NOMO-1 treated with DMSO at 0.1 percent for 48 hours (cell line): ENCODE results near the gene CMA1.
"Not testable (repeated sequence)": the region's sequence is repeated elsewhere in the genome, so short reads cannot be mapped to it uniquely, and the experiment has no call there.

Experiments
- DNase-seq: peaks from one replicate; lab custom pipeline; 2025; ENCODE audit not compliant: unreplicated experiment; lab: John Stamatoyannopoulos, UW

The CMA1 gene

DNA sequence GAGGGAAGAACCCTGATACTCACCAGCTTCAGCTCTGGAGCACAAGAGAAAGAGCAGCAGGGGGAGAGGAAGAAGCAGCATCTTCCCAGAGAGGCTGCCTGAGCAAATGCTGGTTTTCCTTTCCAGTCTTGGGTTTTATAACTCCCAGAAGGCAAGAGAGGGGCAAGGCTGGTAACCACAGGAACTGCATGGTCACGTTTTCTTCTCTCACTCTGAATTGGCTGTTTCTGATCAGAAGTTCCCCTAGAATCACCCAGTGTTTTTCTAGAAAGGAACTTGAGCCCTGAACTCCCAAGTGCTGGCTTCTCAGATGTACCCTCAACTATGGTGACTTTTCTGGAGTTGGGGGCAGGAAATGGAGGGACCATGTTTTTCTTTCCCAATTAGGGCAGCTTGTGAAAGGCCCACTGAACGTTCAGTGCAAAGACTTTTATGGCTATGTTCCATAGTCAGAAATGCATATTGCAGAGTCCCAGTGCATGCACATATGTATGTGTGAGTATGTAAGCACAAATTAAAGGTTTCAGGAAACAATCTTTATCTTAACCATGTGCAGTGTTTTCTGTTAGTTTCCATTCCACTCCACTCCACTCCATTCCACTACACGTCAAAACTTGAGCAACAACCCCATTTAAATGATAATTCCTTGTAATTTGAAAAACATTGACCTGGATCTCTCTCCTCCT is at the start of gene CMA1:
CMA1 (minus strand) TSS at position 111 of the 686 bp plus-strand sequence; CDS start at position 81, 30 bp downstream.
- DNase-seq, result no peak

DNA sequence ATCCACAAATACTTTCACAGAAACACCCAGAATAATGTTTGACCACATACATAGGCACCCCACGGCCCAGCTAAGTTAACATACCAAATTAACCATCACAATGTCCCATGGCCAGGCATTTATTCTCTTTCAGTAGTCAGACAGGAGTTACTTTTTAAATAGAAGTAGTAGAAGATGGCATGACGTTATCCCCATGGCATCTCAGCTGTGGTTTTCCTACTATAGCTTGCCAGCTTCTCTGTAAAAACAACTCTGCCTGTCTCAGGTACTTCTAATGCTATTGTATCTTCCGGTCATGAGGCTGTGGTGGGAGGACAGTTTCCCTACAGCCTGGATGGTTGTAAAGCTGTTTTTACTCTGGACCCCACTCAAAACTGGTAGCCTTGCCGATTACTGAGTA is 48.7 kb upstream of the CMA1 start:
- DNase-seq, result no peak

DNA sequence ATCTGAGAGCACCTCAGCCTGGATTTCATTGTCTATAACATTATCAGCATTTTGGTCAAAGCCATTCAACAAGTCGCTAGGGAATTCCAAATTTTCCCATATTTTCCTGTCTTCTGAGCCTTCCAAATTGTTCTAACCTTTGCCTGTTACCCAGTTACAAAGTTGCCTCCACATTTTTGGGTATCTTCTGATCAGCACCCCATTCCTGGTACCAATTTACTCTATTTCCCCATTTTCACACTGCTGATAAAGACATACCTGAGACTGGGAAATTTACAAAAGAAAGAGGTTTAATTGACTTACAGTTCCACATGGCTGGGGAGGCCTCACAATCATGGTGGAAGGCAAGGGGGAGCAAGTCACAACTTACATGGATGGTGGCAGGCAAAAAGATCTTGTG is 41.0 kb upstream of the CMA1 start:
- not testable (repeated sequence) for DNase-seq

- no peak for DNase-seq
Observed at GRCh38 chr14:24542346-24542936, 34.4 kb upstream of the CMA1 start.

DNA sequence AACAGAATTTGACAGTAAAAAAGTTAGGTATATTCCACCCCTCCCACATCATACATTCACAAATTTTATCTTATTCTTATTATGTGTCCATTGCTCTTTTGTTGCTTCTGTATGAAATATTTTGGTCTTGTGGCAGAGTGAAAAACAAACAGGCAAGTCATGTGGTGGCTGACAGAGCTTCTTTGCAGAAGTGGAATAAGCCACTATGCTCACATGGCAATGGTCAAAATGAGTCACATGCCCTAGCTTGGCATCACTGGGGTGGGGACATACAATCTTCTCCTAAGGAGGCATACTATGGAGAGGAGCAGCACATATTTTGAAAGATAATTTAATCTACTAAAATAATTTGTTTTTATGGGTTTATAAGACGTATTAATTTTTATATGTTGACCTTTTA is 27.7 kb upstream of the CMA1 start:
- DNase-seq, result peak; percentile 39

DNA sequence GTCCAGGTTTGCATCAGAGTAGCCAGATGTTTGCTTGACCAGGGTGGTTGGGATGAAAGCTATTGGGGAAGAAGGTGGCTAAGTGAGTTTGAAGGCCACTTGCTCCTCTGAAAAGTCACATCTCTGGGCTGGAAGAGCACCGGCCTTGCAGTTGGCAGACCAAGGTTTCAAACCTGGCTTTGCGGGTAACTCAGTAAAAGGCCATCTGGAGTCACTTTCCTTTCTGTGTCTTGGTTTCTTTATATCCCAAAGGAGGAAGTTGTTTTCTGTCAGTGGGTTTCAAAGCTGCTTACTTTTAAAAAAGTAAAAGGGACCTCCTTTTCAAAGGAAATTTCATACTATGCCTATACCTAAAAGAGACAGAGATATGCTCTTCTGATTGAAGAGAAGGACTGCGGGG is 26.2 kb upstream of the CMA1 start:
- peak; percentile 53 for DNase-seq

DNA sequence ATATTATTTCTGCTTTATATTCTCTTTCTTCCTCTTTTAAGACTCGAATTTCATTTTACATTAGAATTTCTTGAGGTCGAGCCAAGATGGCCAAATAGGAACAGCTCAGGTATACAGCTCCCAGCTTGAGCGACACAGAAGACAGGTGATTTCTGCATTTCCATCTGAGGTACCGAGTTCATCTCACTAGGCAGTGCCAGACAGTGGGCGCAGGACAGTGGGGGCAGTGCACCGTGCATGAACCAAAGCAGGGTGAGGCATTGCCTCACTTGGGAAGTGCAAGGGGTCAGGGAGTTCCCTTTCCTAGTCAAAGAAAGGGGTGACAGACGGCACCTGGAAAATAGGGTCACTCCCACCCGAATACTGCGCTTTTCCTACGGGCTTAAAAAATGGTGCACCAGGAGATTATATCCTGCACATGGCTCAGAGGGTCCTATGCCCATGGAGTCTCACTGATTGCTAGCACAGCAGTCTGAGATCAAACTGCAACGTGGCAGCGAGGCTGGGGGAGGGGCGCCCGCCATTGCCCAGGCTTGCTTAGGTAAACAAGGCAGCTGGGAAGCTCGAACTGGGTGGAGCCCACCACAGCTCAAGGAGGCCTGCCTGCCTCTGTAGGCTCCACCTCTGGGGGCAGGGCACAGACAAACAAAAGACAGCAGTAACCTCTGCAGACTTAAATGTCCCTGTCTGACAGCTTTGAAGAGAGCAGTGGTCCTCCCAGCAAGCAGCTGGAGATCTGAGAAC is 18.0 kb upstream of the CMA1 start:
- not testable (repeated sequence) for DNase-seq

- DNase-seq, result peak; percentile 21
Observed at GRCh38 chr14:24518851-24519250, 10.8 kb upstream of the CMA1 start.

DNA sequence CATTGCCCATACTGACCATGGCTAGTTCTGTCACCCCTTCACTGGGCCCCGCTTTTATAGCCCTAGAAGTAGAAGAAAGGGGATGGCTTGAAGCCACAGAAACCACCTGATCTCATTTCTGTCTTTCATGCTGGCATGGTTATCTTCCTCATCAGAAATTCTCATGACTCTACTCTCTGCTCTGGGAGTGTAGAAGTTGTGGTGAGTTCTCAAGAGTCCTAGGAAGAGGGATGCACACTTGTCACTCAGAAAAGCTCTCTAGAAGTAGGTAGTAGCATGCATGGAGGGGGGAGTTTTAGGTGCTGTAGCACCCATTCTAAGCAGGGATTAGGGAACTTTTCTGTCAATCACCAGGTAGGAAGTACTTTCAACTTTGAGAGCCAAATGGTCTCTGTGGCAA is 6.1 kb upstream of the CMA1 start:
- no peak for DNase-seq

DNA sequence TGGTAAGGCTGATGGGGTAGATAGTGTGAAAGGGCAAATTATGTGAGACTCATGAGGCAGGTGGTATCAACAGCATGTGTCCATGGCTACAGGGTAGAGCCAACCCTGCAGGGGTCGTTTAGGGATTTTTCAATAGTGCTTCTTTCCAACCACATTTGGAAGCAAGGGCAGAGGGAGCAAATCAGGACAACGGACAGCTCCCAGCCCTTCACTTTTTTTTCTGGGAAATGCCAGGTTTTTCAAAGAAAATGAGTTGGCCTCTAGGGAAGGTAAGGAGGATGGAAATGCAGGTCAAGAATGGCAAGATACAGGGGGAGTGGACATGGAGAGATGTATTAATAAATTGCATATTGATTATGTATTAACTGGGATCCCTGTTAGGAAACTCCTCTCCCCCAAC is 4.9 kb upstream of the CMA1 start:
- no peak for DNase-seq

DNA sequence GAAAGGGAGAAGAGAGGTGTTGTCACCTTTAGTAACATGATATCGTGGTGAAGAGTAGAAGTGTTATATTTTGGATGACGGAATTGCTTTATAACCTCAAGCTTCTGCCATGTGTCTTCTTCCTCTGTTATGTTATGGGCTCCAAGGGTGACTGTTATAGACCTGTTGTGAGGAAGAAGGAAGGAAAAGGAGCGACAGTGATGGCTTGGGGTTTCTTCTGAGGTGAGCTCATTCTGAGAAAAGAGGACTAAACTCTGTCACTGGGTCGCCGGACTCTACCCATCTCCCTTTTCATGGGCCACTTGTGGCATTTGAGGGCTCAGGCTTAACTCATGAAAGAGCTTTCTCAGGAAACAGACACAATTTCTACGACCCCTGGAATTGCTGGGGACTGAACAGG is 1.6 kb downstream of the CMA1 start:
- no peak for DNase-seq

DNA sequence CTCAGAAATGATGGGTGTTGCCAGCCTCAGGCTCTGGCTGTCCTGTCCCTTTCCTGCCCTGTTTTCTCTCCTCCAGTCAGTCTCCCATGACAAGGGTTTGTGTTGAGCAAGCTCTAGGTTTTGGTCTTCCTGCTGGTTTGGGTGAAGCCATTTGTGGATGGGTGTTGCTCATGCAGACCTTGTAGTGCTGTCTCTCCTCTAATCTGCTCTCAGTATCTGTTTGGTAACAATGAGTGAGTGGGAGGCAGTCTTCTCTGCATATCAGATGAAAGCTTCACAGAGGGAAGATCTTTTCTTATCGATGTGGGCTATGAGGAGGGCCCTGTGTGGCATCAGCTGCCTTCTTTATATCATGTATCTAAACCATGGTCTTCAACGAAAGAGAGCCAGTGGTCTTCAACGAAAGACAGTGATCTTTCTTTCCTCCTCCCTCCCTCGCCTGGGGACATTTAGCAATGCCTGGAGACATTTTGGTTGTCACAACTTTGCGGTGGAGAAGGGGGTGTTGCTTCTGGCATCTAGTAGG is 3.6 kb downstream of the CMA1 start:
- no peak for DNase-seq

DNA sequence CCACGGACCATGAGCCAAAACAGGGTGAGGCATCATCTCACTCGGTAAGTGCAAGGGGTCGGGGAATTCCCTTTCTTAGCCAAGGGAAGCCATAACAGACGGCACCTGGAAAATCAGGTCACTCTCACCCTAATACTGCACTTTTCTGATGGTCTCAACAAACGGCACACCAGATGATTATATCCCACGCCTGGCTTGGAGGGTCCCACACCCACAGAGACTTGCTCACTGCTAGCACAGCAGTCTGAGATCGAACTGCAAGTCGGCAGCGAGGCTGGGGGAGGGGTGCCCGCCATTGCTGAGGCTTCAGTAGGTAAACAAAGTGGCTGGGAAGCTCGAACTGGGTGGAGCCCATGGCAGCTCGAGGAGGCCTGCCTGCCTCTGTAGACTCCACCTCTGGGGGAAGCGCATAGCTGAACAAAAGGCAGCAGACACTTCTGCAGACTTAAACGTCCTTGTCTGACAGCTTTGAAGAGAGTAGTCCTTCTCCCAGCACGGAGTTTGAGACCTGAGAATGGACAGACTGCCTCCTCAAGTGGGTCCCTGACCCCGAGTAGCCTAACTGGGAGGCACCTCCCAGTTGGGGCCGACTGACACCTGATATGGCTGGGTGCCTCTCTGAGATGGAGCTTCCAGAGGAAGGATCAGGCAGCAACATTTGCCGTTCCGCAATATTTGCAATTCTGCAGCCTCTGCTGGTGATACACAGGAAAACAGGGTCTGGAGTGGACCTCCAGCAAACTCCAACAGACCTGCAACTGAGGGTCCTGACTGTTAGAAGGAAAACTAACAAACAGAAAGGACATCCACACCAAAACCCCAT is 16.3 kb downstream of the CMA1 start:
- DNase-seq, result not testable (repeated sequence)

GRCh38 chr14:24483604-24484252 is 24.3 kb downstream of the CMA1 start:
- peak; percentile 91 for DNase-seq

- DNase-seq, result peak; percentile 32
Observed at GRCh38 chr14:24482699-24483303, 25.3 kb downstream of the CMA1 start.

- DNase-seq, result peak; percentile 43
Observed at GRCh38 chr14:24481622-24482324, 26.3 kb downstream of the CMA1 start.

DNA sequence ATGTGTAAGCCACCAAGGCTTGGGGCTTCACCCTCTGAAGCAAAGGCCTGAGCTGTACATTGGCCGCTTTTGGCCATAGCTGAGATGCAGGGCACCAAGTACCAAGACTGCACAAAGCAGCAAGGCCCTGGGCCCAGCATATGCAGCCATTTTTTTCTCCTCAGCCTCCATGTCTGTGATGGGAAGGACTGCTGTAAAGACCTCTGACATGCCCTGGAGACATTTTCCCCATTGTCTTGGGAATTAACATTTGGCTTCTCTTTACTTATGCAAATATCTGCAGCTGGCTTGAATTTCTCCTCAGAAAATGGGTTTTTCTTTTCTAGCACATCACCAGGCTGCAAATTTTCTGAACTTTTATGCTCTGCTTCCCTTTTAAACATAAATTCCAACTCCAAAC is 28.1 kb downstream of the CMA1 start:
- not testable (repeated sequence) for DNase-seq

DNA sequence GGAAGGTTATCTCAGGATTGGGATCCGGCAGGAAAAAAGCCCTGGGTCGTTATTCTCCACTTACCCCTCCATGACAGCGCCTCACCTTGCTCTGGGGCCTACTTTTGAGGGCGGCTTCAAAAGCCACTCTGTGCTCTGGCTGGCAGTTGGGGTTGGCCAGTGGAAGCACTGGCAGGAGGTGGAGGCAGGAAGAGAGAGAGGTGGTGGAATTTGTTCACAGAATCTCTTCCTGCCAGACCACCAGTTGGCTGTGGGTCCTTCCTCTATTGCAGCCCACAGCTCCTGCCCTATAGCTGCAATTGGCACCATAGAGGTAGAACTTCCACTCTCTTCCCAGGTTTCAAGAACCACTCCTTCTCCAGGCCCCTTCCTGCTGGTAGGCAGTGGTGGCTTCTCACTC is 32.8 kb downstream of the CMA1 start:
- DNase-seq, result no peak

- no peak for DNase-seq
Observed at GRCh38 chr14:24473211-24473610, 34.9 kb downstream of the CMA1 start.

GRCh38 chr14:24470450-24470849 is 37.6 kb downstream of the CMA1 start:
- DNase-seq, result not testable (repeated sequence)
